Measurements from ENCODE around the gene EIF2S2.

Gene EIF2S2

DNA sequence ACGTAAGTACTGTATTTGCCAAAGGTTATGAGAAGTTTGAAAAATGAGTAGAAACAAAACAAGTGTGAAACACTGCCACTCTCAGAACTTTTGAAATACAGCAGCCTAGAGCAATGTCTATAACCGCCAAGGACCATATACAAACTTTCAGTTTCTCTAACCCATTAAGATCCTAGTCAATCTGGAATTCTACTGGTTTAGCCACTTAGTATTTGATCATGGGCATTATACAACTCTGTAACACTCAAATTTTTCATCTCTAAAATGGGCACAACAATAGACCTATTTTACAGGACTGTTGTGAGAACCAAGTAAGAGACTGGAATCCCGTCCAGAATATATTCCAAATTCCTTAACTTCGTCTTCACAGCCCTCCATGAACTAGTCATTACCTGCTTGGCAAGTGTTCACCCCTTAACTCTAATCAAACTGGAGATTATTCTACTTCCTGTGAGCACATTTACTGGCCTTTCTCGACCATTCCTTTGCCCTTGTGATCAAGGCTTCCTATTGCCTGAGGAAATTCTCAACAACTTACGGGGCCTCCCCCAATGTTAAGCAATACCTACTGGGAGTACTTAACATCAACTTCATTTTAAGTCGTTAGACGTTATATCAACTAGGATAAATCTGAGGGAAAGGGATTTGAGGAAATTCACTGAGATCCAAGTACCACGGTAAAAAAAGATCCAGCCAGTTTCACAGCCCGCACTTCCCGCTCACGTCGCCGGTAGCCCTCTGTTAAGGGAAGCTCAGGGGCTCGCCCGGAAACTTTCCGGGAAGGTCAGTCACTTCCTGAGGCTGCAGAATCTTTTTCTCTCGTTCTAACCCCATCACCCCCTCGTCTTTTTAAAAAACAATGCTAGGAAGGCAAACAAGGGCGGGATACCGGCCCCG, 1.1 kb downstream of the EIF2S2 start:
- H3K27me3 ChIP-seq (replicated peaks) = no peaks in the 10 kb centered on the region
- peak; percentile 22 for DNase-seq
- in situ Hi-C loops (cut with HindIII; ENCODE audit: low pct_ligation_motif_present, low sequenced_read_pairs) = no loop called here
- H3K36me3 ChIP-seq (replicated peaks) = peaks cover 5% of the 10 kb centered on the region
- H3K27ac ChIP-seq = peak overlapping the region; percentile 97
- TF ChIP-seq, protein P1, sequence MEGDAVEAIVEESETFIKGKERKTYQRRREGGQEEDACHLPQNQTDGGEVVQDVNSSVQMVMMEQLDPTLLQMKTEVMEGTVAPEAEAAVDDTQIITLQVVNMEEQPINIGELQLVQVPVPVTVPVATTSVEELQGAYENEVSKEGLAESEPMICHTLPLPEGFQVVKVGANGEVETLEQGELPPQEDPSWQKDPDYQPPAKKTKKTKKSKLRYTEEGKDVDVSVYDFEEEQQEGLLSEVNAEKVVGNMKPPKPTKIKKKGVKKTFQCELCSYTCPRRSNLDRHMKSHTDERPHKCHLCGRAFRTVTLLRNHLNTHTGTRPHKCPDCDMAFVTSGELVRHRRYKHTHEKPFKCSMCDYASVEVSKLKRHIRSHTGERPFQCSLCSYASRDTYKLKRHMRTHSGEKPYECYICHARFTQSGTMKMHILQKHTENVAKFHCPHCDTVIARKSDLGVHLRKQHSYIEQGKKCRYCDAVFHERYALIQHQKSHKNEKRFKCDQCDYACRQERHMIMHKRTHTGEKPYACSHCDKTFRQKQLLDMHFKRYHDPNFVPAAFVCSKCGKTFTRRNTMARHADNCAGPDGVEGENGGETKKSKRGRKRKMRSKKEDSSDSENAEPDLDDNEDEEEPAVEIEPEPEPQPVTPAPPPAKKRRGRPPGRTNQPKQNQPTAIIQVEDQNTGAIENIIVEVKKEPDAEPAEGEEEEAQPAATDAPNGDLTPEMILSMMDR (IDR thresholded peaks at IDR 0.05; ENCODE audit: low read depth, low read length, missing control alignments) = no peak
- peak overlapping the region; percentile 94 for H3K4me3 ChIP-seq (ENCODE audit: low read depth, low read length)

DNA sequence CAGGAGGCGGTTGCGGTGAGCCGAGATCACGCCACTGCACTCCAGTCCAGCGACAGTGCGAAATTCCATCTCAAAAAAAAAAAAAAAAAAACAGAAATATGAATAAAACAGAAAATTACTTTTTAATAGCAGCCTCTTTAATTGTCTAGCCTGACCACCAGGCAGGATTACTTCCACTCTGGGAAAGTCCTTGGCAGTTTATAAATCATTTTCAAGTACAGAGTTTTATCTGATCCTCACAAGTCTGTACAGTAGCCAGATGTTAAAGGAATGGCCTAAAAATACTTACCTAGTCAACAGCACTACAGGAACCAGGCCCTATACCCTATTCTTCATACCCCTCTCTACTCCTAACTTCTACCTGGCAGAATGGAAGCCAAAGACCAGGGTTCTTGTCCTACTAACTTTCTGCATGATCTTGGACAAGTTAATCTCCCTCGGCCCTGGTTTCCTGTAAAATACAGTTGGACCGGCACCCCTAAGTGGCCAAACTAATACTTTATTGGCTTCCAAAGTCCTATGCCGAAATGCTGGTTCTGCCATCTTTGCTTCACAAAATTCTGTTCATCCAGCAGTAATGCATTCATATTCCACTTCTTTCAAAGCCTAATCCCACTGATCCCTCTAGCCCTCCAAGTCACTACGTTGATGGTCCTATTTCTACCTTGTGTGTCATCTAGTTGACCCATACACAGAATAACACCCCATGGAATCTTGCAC, 1.9 kb downstream of the EIF2S2 start:
- TF ChIP-seq, protein P1 (IDR thresholded peaks at IDR 0.05; ENCODE audit: low read depth, low read length, missing control alignments) = no peak
- no peak for DNase-seq
- Histone ChIP-seq H3K36me3 (replicated peaks) (peaks cover 9% of the 10 kb centered on the region), H3K27me3 (replicated peaks) (no peaks in the 10 kb centered on the region), H3K27ac (no peak overlapping the region), H3K4me3 (ENCODE audit: low read depth, low read length) (peak overlapping the region; percentile 94)
- in situ Hi-C loops (cut with HindIII; ENCODE audit: low pct_ligation_motif_present, low sequenced_read_pairs) = no loop called here

DNA sequence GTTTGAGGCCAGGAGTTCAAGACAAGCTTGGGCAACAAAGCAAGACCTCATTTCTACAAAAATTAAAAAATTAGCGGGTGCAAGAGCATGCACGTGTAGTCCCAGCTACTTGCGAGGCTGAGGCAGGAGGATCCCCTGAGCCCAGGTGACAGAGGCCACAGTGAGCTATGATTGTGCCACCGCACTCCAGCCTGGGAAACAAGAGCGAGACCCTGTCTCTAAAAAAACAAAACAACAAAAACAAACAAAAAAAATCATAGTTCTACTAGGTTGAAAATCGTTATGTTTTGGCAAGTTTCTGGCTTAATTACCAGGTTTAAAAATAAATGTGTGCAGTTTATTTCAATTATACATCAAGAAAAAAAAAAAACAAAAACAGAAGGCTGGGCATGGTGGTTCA, 2.6 kb downstream of the EIF2S2 start:
- H3K27ac ChIP-seq = no peak overlapping the region
- DNase-seq = no peak
- in situ Hi-C loops (cut with HindIII; ENCODE audit: low pct_ligation_motif_present, low sequenced_read_pairs) = no loop called here
- no peak overlapping the region for H3K4me3 ChIP-seq (ENCODE audit: low read depth, low read length)
- TF ChIP-seq, protein P1 (IDR thresholded peaks at IDR 0.05; ENCODE audit: low read depth, low read length, missing control alignments) = no peak
- H3K36me3 ChIP-seq (replicated peaks) = peaks cover 16% of the 10 kb centered on the region
- H3K27me3 ChIP-seq (replicated peaks) = no peaks in the 10 kb centered on the region

DNA sequence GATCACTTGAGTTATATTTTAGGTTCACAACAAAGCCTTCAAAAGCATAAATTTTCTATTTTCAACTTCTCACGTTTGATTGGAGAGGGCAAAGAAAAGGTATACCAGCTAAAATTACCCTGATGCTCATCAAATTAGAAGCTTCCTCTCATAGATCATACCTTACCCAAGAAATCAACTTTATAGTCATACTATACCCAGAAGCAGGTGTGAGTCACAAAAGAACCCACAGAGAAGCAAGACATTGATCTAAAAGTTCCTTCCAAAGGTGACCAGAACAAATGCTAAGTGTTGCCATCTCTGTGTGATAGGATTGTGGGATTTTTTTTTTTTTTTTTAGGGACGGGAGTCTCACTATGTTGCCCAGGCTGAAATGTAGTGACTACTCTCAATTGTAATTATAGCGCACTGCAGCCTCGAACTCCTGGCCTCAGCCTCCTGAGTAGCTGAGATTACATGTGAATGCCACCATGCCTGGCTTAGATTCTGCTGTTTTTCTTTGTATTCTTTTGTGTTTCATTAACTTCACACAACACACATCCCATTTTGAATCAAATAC, 3.3 kb downstream of the EIF2S2 start:
- peaks cover 22% of the 10 kb centered on the region for H3K36me3 ChIP-seq (replicated peaks)
- no peaks in the 10 kb centered on the region for H3K27me3 ChIP-seq (replicated peaks)
- TF ChIP-seq, protein P1 (IDR thresholded peaks at IDR 0.05; ENCODE audit: low read depth, low read length, missing control alignments) = no peak
- in situ Hi-C loops (cut with HindIII; ENCODE audit: low pct_ligation_motif_present, low sequenced_read_pairs) = no loop called here
- H3K4me3 ChIP-seq (ENCODE audit: low read depth, low read length) = no peak overlapping the region
- no peak overlapping the region for H3K27ac ChIP-seq
- DNase-seq = no peak

DNA sequence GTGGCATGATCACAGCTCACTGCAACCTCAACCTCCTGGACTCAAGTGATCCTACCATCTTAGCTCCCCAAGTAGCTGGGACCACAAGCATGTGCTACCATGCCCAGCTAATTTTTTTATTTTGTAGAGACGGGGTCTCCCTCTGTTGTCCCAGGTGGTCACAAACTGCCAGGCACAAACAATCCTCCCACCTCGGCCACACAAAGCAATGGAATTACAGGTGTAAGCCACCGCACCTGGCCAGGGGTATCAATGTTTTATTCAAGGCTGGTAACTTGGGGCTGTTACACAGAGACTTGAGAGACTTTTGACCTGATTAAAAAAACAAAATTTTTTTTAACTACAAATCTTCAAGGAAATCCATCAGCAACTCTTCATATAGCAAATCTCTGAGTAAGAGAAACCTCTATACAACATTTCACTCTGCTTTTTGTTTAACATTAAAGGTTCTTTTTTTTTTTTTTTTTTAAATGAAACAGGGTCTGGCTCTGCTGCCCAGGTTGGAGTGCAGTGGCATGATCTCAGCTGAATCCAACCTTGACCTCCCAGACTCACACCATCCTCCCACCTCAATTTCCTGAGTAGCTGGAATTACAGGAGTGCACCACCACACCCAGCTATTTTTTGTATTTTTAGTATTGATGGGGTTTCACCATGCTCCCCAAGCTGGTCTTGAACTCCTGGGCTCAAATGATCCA, 5.9 kb downstream of the EIF2S2 start:
- Histone ChIP-seq H3K36me3 (replicated peaks) (peaks cover 39% of the 10 kb centered on the region), H3K4me3 (ENCODE audit: low read depth, low read length) (no peak overlapping the region), H3K27ac (no peak overlapping the region), H3K27me3 (replicated peaks) (no peaks in the 10 kb centered on the region)
- in situ Hi-C loops (cut with HindIII; ENCODE audit: low pct_ligation_motif_present, low sequenced_read_pairs) = no loop called here
- TF ChIP-seq, protein P1 (IDR thresholded peaks at IDR 0.05; ENCODE audit: low read depth, low read length, missing control alignments) = no peak
- DNase-seq = no peak

Data from brain microvascular endothelial cell (primary cell).